NCI-H446 (cell line): ENCODE measurements around the gene PRMT7.

Source experiments
- DNase-seq, 2 experiments: peaks; one replicate each; lab custom pipeline; 2025; lab: John Stamatoyannopoulos, UW

PRMT7 gene

DNA sequence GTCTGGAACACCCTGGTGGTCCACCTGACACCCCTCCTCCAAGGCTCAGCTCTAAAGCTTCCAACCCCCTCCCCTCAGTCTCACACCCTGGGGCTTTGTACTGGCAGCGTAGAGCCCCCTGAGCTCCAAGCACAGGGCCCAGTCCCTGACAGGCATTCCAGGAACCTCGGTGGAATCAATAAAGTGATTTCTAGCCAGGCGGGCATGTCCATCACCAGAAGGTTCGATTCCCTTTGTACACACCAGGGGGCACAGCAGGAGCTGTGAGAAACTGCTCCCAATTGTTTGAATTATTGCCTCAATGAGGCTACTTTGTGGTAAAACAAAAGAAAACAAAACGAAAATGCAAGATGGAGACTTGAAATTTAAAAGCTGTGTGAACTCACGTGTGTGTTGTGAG is 85.7 kb downstream of the PRMT7 start:
- no peak for DNase-seq

DNA sequence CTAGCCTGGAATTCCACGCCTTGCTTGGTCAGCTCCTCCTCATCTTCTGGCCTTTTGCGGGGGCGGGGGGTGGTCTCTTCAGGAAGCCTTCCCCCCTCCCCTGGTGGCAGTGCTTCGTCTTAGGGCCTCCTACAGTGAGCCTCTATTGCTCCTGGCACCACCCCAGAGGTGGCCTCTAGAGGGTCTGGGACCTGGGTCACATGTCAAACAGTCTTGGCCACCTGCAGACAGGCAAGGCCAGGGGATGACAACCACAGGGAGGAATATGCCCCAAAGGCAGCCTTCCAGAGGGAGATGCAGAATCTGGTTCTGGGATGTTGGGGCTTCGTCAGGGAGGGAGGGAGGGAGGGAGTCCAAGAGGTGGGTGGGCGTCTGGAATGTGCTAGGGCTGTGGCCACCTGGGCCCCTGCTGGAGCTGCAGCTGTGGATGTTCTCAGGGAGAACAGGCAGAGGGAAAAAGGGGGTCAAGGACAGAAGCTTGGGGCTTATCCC is 86.9 kb downstream of the PRMT7 start:
- no peak for DNase-seq

DNA sequence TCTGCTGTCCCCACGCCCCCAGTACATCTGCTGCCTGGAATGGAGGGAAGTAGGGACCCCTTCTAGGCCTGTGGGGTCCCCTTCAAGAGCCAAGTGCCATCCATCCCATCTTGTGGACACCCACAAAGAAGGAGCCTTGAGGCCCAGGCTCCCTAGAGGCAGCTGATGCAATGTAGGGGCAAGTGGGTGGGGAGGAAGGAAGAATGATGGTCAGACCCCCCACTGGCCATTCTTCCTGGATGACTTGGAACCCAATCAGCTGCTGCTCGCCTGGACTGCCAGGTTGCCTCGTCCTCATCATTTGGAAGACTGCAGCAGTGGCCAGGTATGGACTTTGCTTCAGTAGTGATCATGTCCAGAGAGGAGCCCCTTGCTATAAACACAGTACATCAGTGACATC is 88.6 kb downstream of the PRMT7 start:
- no peak for DNase-seq

DNA sequence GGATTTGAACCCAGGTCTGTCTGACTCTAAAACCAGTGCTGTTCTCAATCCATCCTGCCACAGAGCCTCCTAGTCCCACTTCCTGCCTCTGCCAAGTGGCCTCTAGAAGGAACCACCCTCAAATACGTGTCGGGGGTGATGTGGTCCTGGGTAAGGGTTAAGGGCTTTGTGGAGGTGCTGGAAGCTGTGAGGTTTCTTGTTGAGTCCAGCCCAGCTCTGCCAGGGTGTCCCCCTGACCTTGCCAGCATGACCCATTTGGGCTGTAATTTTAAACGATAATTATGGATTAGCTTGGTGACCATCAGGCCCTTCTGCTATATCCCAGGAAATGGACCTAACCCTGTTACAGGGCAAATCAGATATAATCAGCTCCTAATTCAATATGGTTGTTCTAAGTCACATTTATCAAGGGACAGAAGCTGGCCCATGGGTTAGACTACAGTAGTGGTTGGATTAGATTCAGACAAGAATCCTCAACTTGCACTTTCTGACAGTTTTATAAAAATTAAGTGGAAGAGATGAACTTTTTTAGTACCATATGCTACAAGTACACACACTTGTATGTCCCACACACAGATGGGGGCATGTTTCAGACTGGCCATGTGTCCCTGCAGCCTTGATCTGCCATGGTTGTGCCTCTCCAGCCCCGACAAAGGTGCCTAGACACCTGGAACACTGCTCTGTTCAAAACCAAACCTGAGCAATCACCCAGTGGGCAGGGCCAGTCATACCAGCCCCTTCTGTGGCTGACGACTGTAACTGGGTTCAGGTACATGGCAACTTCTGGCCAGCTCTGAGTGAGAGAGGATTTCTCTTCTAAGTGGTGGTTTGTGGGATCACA is 89.5 kb downstream of the PRMT7 start:
- DNase-seq: no peak

DNA sequence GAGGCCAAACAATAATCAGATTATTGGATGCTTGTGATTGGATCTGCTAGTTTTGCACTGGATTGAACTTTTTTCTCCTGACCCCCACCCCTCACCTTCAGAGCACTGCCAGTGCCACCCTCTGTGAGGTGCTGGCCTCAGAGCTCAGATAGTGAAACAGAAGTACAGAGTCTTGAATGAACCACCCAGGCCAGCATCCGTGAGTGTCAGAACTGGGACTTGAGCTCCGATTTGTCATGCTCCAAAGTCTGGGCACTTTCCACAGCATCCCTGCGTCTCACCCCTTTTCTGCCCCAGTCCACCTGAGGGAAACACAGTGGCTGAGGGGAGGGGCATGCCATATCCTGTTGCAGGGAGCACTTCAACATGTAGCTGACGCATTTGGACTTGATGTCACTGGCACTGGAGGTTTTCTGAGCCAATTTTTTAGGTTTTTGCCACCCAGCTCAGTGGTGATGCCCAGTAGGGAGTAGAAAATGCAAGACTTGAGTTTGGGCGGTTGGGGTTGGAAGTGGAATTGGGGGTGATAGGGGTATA is 90.2 kb downstream of the PRMT7 start:
- DNase-seq: no peak

DNA sequence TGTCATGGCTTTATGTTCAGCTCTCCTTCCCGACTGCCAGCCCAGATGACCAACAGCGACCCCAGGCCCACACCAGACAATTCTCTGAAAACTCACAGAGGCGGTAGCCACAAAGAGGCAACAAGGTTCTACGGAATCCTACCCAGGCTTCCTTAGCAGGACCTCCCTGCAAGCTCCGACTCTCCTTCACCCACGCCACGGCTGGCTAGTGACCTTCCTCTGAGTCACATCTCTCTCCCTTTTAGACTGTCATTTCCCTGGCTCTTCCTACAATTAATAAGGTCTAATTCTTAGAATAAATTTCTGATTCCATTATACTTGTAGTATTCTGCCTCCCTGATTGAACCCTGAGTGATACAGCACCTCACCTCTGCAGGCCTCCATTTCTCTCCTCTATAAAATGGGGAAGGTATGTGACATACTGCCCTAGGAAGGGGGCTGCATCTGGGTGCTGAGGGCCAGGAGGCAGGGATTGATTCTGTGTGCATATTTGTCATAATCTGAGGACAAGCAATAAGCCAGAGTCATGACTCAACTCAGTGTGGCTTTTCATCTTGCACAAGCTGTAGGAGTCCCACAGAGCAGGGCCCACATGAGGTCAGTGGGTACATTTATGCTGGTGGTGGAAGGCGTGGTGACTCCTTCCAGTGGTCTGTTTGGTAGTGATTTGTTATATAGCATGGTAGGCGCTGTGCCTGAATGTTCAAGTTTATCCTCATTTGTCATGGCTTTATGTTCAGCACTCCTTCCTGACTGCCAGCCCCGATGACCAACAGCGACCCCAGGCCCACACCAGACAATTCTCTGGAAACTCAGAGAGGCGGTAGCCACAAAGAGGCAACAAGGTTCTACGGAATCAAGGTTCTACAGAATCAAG is 91.3 kb downstream of the PRMT7 start:
- no peak for DNase-seq

DNA sequence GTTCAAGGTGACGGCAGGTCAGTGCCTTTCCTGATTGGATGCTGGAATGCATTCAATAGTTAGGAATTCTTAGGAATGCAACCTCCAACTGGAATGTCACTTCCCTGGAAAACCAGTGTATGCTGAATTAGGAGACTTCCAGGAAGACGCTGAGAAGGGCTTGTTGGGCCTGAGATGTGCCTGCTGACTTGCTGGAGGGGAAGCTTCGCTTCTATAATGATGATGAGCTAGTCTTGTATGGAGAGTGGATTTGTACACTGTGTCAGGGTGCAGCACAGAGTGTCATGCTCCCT is 91.9 kb downstream of the PRMT7 start:
- DNase-seq: no peak

DNA sequence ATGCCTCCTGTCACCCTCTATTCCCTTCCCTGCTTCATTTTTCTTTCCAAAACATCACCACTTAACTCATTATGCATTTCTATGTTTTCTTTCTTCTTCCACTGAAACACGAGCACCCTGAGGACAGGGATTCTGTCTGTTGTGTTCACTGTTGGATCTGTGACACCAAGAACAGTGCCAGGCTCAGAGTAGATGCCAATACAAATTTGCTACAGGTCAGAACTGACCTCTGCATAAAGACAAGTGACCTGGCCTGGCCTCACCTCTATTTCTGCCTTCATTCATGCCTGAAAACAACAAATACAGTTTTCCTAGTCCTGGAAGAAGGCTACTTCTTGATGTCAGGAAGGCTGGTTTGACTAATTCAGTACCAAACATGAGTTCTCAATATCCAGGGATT is 92.4 kb downstream of the PRMT7 start:
- DNase-seq: no peak

DNA sequence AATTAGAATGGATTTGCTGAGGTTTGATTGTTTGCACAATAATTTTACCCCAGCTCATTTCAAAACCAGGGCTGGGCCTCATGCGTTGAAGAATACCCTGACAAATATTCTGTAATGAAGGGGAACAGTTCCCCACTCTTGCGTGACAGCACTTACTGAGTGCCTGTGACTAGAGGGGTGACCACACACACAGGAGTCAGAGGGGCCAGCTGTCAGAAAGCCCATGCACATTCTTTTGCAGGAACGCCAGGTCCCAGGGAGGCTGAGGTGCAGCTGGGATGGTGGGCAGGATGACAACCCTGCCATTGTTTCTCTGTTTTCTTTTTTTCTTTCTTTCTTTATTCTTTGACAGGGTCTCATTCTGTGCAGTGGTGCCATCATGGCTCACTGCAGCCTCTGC is 92.9 kb downstream of the PRMT7 start:
- no peak for DNase-seq

DNA sequence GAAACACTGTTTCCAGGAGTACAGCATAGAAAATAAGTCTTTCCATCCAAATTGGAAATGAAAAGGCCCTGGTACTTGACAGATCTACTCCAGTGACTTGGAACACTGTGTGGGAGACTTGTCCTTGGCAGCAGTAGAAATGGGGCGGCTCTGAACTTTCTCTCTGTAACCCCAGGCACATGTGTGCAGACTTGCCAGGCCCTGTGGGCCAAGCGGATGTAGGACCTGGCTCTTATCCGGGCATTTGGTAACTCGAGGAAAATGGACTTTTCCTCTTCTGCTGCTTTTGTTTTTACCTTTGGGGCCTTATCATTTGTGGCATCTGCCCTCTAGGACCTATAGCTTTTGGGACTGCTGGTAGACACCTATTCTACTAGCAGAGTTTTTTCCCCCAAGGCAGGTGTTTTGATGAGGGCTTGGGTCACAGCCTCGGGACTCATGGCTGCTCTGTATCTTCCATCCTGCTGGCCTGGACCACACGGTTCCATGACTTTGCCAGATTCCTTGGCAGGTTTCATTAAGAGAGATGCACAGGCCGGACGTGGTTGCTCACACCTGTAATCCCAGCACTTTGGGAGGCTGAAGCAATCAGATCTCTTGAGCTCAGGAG is 94.0 kb downstream of the PRMT7 start:
- no peak for DNase-seq

DNA sequence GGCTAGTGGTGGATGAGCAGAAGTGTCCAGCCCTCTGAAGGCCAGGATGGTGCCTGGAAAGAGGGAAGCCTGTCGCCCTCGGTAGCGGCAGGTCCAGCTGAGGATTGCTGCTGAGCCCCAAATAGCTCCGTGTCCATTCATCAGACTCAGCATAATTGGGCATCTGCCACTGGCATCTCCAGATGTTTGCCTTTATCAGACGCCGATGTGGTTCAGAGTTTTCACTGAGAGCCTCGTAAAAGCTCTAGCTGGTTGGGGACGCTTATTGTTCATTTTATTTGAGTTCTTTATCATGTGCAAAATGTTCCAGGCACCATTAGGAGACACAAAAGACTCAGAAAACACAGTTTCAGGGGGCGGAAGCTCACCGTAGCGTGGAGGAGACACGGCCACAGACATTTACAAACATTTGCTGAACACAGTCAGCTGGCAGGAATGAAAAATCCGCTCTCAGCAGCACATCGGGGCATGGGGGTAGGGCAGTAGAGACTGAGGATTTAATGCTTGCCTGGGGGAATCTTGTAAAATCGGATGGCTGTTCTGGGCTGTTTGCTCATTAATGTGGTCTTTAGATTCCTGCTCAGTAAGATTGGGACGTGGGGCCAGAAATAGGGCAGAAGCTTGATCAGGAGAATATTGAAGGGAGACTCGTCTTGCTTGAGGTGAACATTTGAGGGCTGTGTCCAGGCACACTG is 95.8 kb downstream of the PRMT7 start:
- DNase-seq: no peak
